Naive B cell (primary cell): ENCODE results near the gene POFUT2. TPM values are rescaled to one million over a fixed set of nuclear protein-coding genes. Genes with fewer than 3 reads are reported as not detected.

Experiments
- ATAC-seq, 2 donors: fragments of 150-1000 bp; cut with Tn5 transposase; 2 replicates each; pipeline ENCODE4 v1.10.0; 2021; ENCODE audit warnings: low read depth in 2 of 2, mild to moderate bottlenecking in 2 of 2, moderate library complexity in 2 of 2
- DNase-seq: peaks from one replicate; pipeline ENCODE4 v3.0.0; 2022
- H3K27ac Mint-ChIP-seq, 6 donors: one replicate each; pipeline ENCODE4 v1.8.0; 2020 to 2022; ENCODE audit warnings: mild to moderate bottlenecking in 6 of 6, mixed read lengths in 6 of 6, moderate library complexity in 5 of 6, inconsistent platforms in 2 of 6
- H3K27me3 Mint-ChIP-seq, 3 donors: one replicate each; pipeline ENCODE4 v1.8.0; 2021 to 2022; ENCODE audit warnings: mixed read lengths in 3 of 3, mild to moderate bottlenecking in 1 of 3
- H3K36me3 Mint-ChIP-seq, 2 donors: one replicate each; pipeline ENCODE4 v1.8.0; 2020 to 2022; ENCODE audit warnings: mixed read lengths in 2 of 2, inconsistent platforms in 1 of 2, mild to moderate bottlenecking in 1 of 2
- H3K4me1 Mint-ChIP-seq, 3 donors: one replicate each; pipeline ENCODE4 v1.8.0; 2020 to 2022; ENCODE audit warnings: mixed read lengths in 3 of 3, inconsistent platforms in 1 of 3, mild to moderate bottlenecking in 1 of 3, moderate library complexity in 1 of 3
- H3K4me3 Mint-ChIP-seq, 8 donors: one replicate each; pipeline ENCODE4 v1.8.0; 2020 to 2022; ENCODE audit warnings: mild to moderate bottlenecking in 8 of 8, mixed read lengths in 8 of 8, moderate library complexity in 8 of 8, inconsistent platforms in 2 of 8
- H3K9me3 Mint-ChIP-seq, 7 donors: one replicate each; pipeline ENCODE4 v1.8.0; 2020 to 2022; ENCODE audit warnings: mixed read lengths in 7 of 7, mild to moderate bottlenecking in 5 of 7, inconsistent platforms in 2 of 7, moderate library complexity in 1 of 7
- polyA plus RNA-seq, 6 donors: library from polyadenylated mRNA; unstranded; fragments of 300-500 nt; fragmentation: Illumina TruSeq; gene quantifications; one replicate each; pipeline ENCODE4 v1.2.3, GENCODE V29; 2021; ENCODE audit warnings: low read depth in 6 of 6

POFUT2 gene
- polyA plus RNA-seq, 6 donors from 2014 or later: 2.8 to 10.2 (median 5.2) TPM

DNA sequence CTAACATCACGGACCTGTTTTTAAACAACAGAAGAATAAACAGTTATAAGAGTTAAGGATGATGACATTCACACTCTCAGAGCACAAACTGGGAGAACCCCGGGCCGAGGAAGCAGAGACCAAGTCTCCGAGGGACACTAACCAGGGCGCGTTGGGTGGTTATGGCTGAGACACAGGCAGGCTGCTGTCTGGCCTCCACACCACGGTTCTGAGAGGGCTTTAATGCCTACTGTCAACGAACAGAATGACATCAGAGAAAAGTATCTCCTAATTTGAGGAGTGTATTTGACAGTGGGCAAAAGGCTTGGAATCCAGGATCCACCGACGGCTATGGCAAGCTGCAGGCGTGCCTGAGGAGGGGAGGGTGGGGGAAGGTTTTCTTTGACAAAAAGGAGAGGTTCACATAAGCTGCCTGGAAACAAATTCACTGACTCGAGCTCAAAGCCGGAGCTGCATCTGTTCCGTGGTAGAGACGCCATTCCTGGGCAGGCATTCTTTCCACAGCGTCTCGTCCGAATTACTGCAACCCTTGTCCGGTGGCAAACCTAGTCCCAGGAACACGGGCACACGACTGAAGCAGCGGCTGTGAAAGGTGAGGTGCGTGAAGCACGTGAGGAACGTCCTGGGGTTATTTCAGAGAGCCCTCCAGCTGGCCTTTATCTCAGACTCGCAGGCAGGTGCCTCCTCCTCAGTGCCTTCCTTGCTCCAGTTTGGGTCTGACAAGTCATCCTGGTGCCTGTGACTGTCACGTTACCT lies 9.4 kb downstream of the POFUT2 start:
- H3K4me3 Mint-ChIP-seq: no peak overlapping the region
- DNase-seq: no peak
- H3K27me3 Mint-ChIP-seq: no peaks in the 10 kb centered on the region
- H3K9me3 Mint-ChIP-seq: no peaks in the 10 kb centered on the region
- no peak overlapping the region for H3K27ac Mint-ChIP-seq
- H3K36me3 Mint-ChIP-seq: peaks cover 0 to 11% of the 10 kb centered on the region in 2 donors
- H3K4me1 Mint-ChIP-seq: no peaks in the 10 kb centered on the region
- no peak for ATAC-seq

GRCh38 chr21:45277101-45278045 lies 10.3 kb downstream of the POFUT2 start:
- Mint-ChIP-seq H3K4me3 (no peak overlapping the region), H3K9me3 (no peaks in the 10 kb centered on the region), H3K4me1 (no peaks in the 10 kb centered on the region), H3K27ac (no peak overlapping the region), H3K36me3 (peaks cover 0 to 11% of the 10 kb centered on the region in 2 donors), H3K27me3 (no peaks in the 10 kb centered on the region)
- ATAC-seq (no peak), DNase-seq (no peak)

DNA sequence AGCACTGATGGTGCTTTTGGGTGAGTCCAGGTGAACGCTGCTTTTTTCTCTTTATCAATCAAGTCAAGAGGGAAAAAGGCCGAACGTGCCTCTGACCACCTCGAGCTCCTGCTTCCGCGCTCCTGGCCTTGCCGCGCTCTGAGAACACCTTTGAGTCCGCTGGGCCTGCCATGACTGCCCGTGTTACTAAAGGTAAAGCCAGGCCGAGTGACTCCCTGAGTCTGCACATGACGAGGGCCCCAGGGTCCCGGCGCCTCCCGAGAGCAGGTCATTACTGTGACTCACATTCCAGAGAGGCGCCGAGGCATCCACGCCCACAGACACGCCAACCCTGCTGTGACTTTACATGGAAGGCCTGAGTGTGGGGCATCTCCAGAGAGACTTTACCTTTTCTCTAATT lies 11.1 kb downstream of the POFUT2 start:
- DNase-seq: no peak
- Mint-ChIP-seq H3K36me3 (peaks cover 0 to 11% of the 10 kb centered on the region in 2 donors), H3K4me1 (no peaks in the 10 kb centered on the region), H3K9me3 (no peaks in the 10 kb centered on the region), H3K4me3 (no peak overlapping the region), H3K27ac (no peak overlapping the region), H3K27me3 (no peaks in the 10 kb centered on the region)
- no peak for ATAC-seq

GRCh38 chr21:45270306-45270821 lies 17.3 kb downstream of the POFUT2 start:
- H3K4me3 Mint-ChIP-seq: no peak overlapping the region

DNA sequence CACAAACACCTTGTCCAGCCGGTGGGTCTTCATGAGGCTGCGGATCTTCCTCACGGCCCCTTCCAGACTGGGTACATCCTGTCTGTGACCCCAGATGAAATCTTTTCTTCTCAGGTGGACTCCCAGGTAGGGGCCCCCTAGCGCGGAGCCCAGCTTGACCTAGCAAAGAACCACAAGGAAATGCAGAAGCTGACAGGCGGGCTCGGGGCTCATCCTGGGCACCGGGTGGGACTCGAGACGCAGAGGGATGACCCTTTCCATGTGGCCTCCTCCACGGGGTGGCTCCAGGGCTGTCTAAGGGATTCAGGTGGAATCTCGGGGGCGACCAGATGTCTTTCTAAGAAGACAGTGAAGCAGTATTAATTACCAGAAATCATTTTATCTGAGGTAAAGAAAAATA lies 17.8 kb downstream of the POFUT2 start:
- H3K27ac Mint-ChIP-seq: peak overlapping the region in 1 of 6 donors; percentile 8
- no peaks in the 10 kb centered on the region for H3K4me1 Mint-ChIP-seq
- no peak for ATAC-seq
- H3K9me3 Mint-ChIP-seq: peaks cover 0 to 5% (median 0%) of the 10 kb centered on the region in 7 donors
- H3K27me3 Mint-ChIP-seq: no peaks in the 10 kb centered on the region
- DNase-seq: no peak
- no peak overlapping the region for H3K4me3 Mint-ChIP-seq
- H3K36me3 Mint-ChIP-seq: peaks cover 4 to 11% of the 10 kb centered on the region in 2 donors

More at GRCh38 chr21:45270306-45270821, 17.3 kb downstream of the POFUT2 start:
- H3K27ac Mint-ChIP-seq: no peak overlapping the region
- ATAC-seq: no peak
- H3K27me3 Mint-ChIP-seq: no peaks in the 10 kb centered on the region
- DNase-seq: no peak
- no peaks in the 10 kb centered on the region for H3K4me1 Mint-ChIP-seq
- peaks cover 4 to 11% of the 10 kb centered on the region in 2 donors for H3K36me3 Mint-ChIP-seq
- peaks cover 0 to 5% (median 0%) of the 10 kb centered on the region in 7 donors for H3K9me3 Mint-ChIP-seq

- Mint-ChIP-seq H3K27ac (no peak overlapping the region), H3K4me3 (no peak overlapping the region), H3K9me3 (peaks cover 0 to 5% (median 0%) of the 10 kb centered on the region in 7 donors), H3K27me3 (no peaks in the 10 kb centered on the region), H3K36me3 (peaks cover 4 to 11% of the 10 kb centered on the region in 2 donors), H3K4me1 (no peaks in the 10 kb centered on the region)
- ATAC-seq (no peak), DNase-seq (no peak)
These were observed 20.3 kb downstream of the POFUT2 start for GRCh38 chr21:45267390-45267760.

DNA sequence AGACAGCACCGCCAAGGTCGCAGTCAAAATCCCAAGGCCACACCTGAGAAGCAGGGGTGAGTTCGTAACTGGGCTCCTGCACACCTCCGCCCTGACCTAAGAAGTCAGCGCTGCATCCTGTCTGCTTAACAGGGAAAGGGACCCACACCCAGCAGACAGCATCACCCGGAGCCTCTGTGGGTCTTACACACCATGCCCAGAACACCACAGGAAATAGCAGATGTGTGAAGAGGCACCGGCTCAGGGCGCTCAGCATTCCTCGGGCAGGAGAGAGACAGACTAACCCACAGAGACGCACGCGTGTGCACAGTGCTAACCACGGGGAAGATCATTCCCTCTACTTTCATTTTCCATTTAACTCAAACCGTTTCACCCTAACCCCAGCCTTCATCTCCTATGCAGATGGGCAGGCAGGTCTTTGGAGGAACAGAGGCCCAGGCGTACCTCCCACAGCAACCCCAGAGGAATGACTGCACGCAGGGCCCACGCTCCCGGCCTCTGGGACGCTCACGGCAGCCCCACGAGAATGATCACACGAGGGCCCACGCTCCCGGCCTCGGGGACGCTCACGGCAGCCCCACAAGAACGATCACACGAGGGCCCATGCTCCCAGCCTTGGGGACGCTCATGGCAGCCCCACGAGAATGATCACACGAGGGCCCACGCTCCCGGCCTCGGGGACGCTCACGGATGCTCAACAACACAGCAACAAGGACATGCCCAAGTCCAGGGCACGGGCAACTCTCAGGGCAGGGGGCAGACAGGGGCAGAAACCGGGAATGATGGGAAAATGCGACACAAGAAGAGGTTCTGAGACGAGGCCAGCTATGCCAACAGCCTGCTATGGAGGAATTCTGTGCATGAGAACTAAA lies 20.9 kb downstream of the POFUT2 start:
- Mint-ChIP-seq H3K9me3 (peaks cover 0 to 5% (median 0%) of the 10 kb centered on the region in 7 donors), H3K36me3 (peaks cover 4 to 11% of the 10 kb centered on the region in 2 donors), H3K4me1 (no peaks in the 10 kb centered on the region), H3K27me3 (no peaks in the 10 kb centered on the region), H3K27ac (peak overlapping the region in 3 of 6 donors; percentile 54 to 62 (median 61)), H3K4me3 (no peak overlapping the region)
- no peak for ATAC-seq
- no peak for DNase-seq

DNA sequence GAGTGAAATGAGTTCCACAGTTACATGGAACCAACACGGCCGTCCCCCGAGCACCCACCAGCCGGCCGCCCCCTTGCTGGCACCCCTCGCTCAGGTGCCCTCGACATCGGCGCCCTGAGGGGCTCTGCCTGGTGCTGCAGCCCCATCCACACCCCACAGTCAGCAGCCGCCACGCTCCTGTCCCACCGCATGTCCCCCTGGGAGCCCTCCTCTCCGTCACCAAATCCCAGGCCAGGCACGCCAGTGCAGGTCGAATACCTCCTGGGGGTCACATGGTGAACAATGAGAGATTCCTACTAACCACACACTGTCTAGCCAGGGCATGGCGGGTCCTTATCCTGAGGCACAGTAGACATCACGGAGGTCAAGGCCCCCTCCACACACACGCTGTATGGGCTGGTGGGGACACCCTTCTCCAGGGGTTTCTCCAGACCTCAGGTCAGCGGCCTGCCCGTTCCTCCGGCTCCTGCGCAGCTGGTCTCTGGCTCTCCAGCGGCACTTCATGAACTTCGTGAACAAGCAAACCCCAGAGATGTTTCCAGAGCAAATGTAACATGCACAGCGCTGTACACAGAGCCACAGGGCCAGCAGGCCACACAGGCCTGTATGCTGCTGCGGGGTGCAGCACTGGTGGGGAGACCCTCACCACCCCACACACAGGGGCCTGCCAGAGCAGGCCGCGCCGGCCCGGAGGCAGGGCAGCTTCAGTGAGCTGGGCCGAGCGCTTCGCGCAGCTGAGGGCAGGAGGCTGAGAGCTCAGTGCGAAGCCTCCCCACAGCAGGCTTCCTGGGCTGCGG lies 21.8 kb downstream of the POFUT2 start:
- DNase-seq: no peak
- ATAC-seq: no peak
- Mint-ChIP-seq H3K27me3 (no peaks in the 10 kb centered on the region), H3K4me3 (peak overlapping the region in 1 of 8 donors; percentile 22), H3K9me3 (peaks cover 0 to 2% (median 0%) of the 10 kb centered on the region in 7 donors), H3K36me3 (peaks cover 4 to 11% of the 10 kb centered on the region in 2 donors), H3K4me1 (no peaks in the 10 kb centered on the region), H3K27ac (no peak overlapping the region)

DNA sequence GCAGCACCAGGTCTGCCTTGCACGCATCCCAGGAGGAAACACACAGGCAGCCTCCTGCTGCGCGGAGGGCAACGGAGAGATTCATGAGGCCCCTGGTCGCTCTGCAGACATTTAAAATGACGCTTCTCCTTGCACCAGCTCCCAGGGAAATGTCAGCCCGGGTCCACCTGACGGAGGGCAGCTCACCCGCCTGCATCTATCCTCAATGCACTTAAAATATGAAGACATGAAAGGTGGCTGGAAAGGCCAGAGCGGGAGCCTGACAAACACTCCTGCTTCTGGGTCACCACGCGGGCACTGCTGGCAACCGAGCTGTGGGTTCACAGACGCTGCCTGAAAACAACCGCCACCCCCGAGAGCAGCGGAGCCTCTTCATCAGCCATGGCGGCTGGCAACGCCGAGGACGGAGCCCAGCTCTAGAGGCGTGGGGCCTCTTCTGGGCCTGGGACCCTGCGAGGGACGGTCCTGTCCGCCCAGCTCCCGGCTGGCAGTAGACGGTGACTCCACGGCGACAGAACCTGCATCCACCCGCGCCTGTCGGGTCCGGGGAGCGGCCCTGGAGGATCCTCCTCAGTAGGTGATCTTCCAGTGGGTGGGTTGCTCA lies 22.7 kb downstream of the POFUT2 start:
- H3K4me3 Mint-ChIP-seq: no peak overlapping the region
- H3K9me3 Mint-ChIP-seq: no peaks in the 10 kb centered on the region
- no peak for DNase-seq
- H3K36me3 Mint-ChIP-seq: peaks cover 4 to 11% of the 10 kb centered on the region in 2 donors
- H3K27me3 Mint-ChIP-seq: no peaks in the 10 kb centered on the region
- H3K27ac Mint-ChIP-seq: no peak overlapping the region
- H3K4me1 Mint-ChIP-seq: no peaks in the 10 kb centered on the region
- ATAC-seq: no peak

DNA sequence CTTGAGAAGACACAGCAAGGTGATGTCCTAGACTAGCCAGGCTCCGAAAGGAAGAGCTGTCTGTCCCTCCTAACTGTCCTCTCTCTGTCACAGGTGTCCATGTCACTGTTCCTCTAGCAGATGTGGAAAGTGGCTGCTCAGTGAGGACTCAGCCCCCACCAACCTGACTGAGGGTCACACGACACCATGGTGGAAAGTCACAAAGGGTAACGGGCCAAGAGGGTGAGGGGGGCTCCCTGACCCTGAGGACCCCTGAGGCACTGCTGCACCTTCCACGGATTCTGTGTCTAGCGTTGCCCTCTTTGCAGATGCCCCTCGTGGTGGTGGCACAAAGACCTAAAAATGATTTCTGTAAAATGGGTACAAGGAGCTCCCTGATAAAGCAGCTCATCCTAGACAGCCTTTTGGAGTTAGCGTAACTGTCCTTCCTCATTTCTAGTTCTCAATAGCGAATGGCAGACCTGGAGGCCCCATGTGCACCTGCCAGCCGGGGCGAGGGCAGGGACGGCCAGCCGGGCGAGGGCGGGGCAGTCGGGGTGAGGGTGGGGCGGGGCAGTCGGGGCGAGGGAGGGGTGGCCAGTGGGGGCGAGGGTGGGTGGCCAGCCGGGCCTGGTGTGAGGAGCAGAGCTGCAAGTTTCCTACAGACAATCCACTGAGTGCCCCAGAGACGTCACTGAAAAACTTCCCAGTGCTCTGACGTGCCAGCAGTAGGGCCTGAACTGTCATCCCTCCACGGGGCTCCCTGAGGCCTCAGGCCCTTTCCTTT lies 23.4 kb downstream of the POFUT2 start:
- Mint-ChIP-seq H3K36me3 (peaks cover 4 to 11% of the 10 kb centered on the region in 2 donors), H3K4me3 (no peak overlapping the region), H3K4me1 (no peaks in the 10 kb centered on the region), H3K27me3 (no peaks in the 10 kb centered on the region), H3K27ac (no peak overlapping the region), H3K9me3 (no peaks in the 10 kb centered on the region)
- ATAC-seq: no peak
- DNase-seq: no peak

DNA sequence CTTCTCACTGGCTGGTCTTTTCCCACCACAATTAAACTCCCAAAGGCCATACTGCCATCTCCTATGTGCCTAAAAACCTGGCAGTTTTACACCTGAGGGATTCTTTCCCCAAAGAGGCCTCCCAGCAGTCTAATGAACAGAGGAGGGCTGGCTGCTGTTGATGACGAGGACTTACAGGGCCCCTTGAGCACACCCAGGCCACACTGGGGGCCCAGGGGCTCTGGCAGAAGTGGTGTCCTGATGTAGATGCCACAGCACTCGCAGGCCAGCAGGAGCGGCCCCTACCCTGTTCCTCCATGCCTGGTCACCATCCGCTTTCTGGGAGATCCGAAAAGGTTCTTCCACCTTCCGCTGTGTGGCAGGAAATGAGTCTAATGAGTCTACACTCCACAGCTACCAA lies 24.2 kb downstream of the POFUT2 start:
- H3K27ac Mint-ChIP-seq: peak overlapping the region in 1 of 6 donors; percentile 11
- DNase-seq: no peak
- ATAC-seq: no peak
- H3K36me3 Mint-ChIP-seq: peaks cover 4 to 11% of the 10 kb centered on the region in 2 donors
- no peaks in the 10 kb centered on the region for H3K27me3 Mint-ChIP-seq
- no peaks in the 10 kb centered on the region for H3K4me1 Mint-ChIP-seq
- no peaks in the 10 kb centered on the region for H3K9me3 Mint-ChIP-seq
- H3K4me3 Mint-ChIP-seq: no peak overlapping the region
